HUES6 (cell line): ENCODE measurements around the gene NBDY.
"Not testable (repeated sequence)": the region's sequence is repeated elsewhere in the genome, so short reads cannot be mapped to it uniquely, and the experiment has no call there.

Source experiments
- H3K27ac ChIP-seq: 2 replicates; pipeline ENCODE4 v1.7.0; 2013; ENCODE audit warnings: low read depth, mild to moderate bottlenecking, low read length, inconsistent platforms
- H3K27me3 ChIP-seq: 2 replicates; pipeline ENCODE4 v1.6.1; 2013; ENCODE audit warnings: low read length; ENCODE audit not compliant: control insufficient read depth, insufficient read depth
- H3K36me3 ChIP-seq: 2 replicates; pipeline ENCODE4 v1.6.1; 2013; ENCODE audit warnings: low read length; ENCODE audit not compliant: control insufficient read depth, insufficient read depth
- H3K4me1 ChIP-seq: 2 replicates; pipeline ENCODE4 v1.6.1; 2013; ENCODE audit warnings: low read length; ENCODE audit not compliant: control insufficient read depth, insufficient read depth
- H3K4me3 ChIP-seq: 2 replicates; pipeline ENCODE4 v1.5.1; 2013; ENCODE audit warnings: low read depth, low read length
- H3K9ac ChIP-seq: one replicate; pipeline ENCODE4 v1.6.1; 2013; ENCODE audit warnings: mild to moderate bottlenecking, low read length
- H3K9me3 ChIP-seq: 2 replicates; pipeline ENCODE4 v1.6.1; 2013; ENCODE audit warnings: low read depth, low read length; ENCODE audit not compliant: control insufficient read depth, insufficient read depth

Gene NBDY

GRCh38 chrX:56804867-56805266 is 75.8 kb downstream of the NBDY start:
- no peaks in the 10 kb centered on the region; the same call in 1 of the 2 replicates for H3K9me3 ChIP-seq
- H3K27ac ChIP-seq: no peak overlapping the region
- H3K4me1 ChIP-seq: peaks cover 41% of the 10 kb centered on the region
- H3K4me3 ChIP-seq: no peak overlapping the region
- H3K9ac ChIP-seq: no peak overlapping the region
- H3K27me3 ChIP-seq: no peaks in the 10 kb centered on the region
- H3K36me3 ChIP-seq: no peaks in the 10 kb centered on the region

- H3K36me3 ChIP-seq: no peaks in the 10 kb centered on the region
- no peak overlapping the region for H3K4me3 ChIP-seq
- H3K9me3 ChIP-seq: no peaks in the 10 kb centered on the region; the same call in 1 of the 2 replicates
- no peak overlapping the region for H3K27ac ChIP-seq
- no peak overlapping the region for H3K9ac ChIP-seq
- H3K27me3 ChIP-seq: no peaks in the 10 kb centered on the region
- peaks cover 35% of the 10 kb centered on the region for H3K4me1 ChIP-seq
These were observed 76.4 kb downstream of the NBDY start for GRCh38 chrX:56805399-56805798.

- H3K27ac ChIP-seq, H3K9ac ChIP-seq, H3K27me3 ChIP-seq, H3K36me3 ChIP-seq, H3K4me3 ChIP-seq, H3K9me3 ChIP-seq: not testable (repeated sequence)
- peaks cover 28% of the 10 kb centered on the region for H3K4me1 ChIP-seq
These were observed 77.1 kb downstream of the NBDY start for GRCh38 chrX:56806176-56806575.

- H3K36me3 ChIP-seq: no peaks in the 10 kb centered on the region
- peaks cover 8% of the 10 kb centered on the region; the same call in 1 of the 2 replicates for H3K4me1 ChIP-seq
- H3K27ac ChIP-seq: no peak overlapping the region
- no peaks in the 10 kb centered on the region for H3K27me3 ChIP-seq
- H3K9me3 ChIP-seq: no peaks in the 10 kb centered on the region
- no peak overlapping the region for H3K9ac ChIP-seq
- H3K4me3 ChIP-seq: no peak overlapping the region
These were observed 82.6 kb downstream of the NBDY start for GRCh38 chrX:56811599-56811998.

GRCh38 chrX:56812515-56813105 is 83.6 kb downstream of the NBDY start:
- H3K4me3 ChIP-seq: no peak overlapping the region
- H3K27me3 ChIP-seq: no peaks in the 10 kb centered on the region
- peaks cover 8% of the 10 kb centered on the region; the same call in 1 of the 2 replicates for H3K4me1 ChIP-seq
- H3K36me3 ChIP-seq: peaks cover 2% of the 10 kb centered on the region; the same call in 1 of the 2 replicates
- H3K9ac ChIP-seq: no peak overlapping the region
- H3K27ac ChIP-seq: no peak overlapping the region
- no peaks in the 10 kb centered on the region for H3K9me3 ChIP-seq

GRCh38 chrX:56813318-56813837 is 84.3 kb downstream of the NBDY start:
- Histone ChIP-seq H3K4me1 (peaks cover 8% of the 10 kb centered on the region; the same call in 1 of the 2 replicates), H3K9me3 (no peaks in the 10 kb centered on the region), H3K27ac (no peak overlapping the region), H3K4me3 (no peak overlapping the region), H3K9ac (no peak overlapping the region), H3K27me3 (no peaks in the 10 kb centered on the region), H3K36me3 (peaks cover 2% of the 10 kb centered on the region; the same call in 1 of the 2 replicates)

GRCh38 chrX:56817179-56817578 is 88.1 kb downstream of the NBDY start:
- Histone ChIP-seq H3K36me3 (peaks cover 2% of the 10 kb centered on the region; the same call in 1 of the 2 replicates), H3K4me1 (peaks cover 8% of the 10 kb centered on the region; the same call in 1 of the 2 replicates), H3K9me3 (peaks cover 2% of the 10 kb centered on the region; the same call in 1 of the 2 replicates), H3K27ac (no peak overlapping the region), H3K27me3 (no peaks in the 10 kb centered on the region), H3K9ac (no peak overlapping the region), H3K4me3 (no peak overlapping the region)

- Histone ChIP-seq H3K4me1 (no peaks in the 10 kb centered on the region), H3K9me3 (peaks cover 6% of the 10 kb centered on the region; the same call in 1 of the 2 replicates), H3K27ac (no peak overlapping the region), H3K9ac (no peak overlapping the region), H3K4me3 (no peak overlapping the region), H3K27me3 (no peaks in the 10 kb centered on the region), H3K36me3 (no peaks in the 10 kb centered on the region)
These were observed 97.0 kb downstream of the NBDY start for GRCh38 chrX:56826020-56826419.

- Histone ChIP-seq H3K36me3 (no peaks in the 10 kb centered on the region), H3K9ac (no peak overlapping the region), H3K9me3 (no peaks in the 10 kb centered on the region; the same call in 1 of the 2 replicates), H3K27me3 (no peaks in the 10 kb centered on the region), H3K4me1 (peaks cover 10% of the 10 kb centered on the region; the same call in 1 of the 2 replicates), H3K4me3 (no peak overlapping the region), H3K27ac (no peak overlapping the region)
These were observed 104.6 kb downstream of the NBDY start for GRCh38 chrX:56833626-56834025.

GRCh38 chrX:56853436-56853835 is 124.4 kb downstream of the NBDY start:
- Histone ChIP-seq H3K9ac (no peak overlapping the region), H3K9me3 (peaks cover 16% of the 10 kb centered on the region), H3K4me3 (no peak overlapping the region), H3K27ac (no peak overlapping the region), H3K27me3 (no peaks in the 10 kb centered on the region), H3K36me3 (no peaks in the 10 kb centered on the region), H3K4me1 (no peaks in the 10 kb centered on the region)

- no peaks in the 10 kb centered on the region for H3K27me3 ChIP-seq
- no peaks in the 10 kb centered on the region for H3K36me3 ChIP-seq
- peaks cover 21% of the 10 kb centered on the region for H3K9me3 ChIP-seq
- H3K9ac ChIP-seq: no peak overlapping the region
- H3K4me3 ChIP-seq: no peak overlapping the region
- H3K27ac ChIP-seq: no peak overlapping the region
- H3K4me1 ChIP-seq: no peaks in the 10 kb centered on the region
These were observed 128.0 kb downstream of the NBDY start for GRCh38 chrX:56857042-56857441.
